Measurements from ENCODE around the gene MPST.

DNA sequence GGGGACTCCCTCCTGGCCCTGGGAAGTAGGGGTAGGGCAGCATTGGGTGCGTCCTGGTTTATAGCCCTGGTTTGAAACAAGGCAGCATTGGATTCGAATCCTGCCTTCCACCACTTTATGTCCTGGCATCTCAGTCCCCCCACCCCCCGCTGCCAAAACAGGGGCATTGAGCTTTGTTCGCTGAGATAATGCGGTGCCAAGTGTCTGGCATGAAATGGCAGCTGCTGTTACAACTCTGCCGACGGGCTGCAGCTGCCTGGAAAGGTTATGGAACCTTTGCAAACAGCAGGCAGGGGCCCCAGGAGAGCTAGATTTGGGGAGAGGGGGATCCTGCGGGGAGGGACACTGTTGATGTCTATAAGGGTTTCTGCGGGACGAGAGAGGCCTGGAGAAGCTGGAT, 2.2 kb upstream of the MPST start:
- TF ChIP-seq, protein P1, sequence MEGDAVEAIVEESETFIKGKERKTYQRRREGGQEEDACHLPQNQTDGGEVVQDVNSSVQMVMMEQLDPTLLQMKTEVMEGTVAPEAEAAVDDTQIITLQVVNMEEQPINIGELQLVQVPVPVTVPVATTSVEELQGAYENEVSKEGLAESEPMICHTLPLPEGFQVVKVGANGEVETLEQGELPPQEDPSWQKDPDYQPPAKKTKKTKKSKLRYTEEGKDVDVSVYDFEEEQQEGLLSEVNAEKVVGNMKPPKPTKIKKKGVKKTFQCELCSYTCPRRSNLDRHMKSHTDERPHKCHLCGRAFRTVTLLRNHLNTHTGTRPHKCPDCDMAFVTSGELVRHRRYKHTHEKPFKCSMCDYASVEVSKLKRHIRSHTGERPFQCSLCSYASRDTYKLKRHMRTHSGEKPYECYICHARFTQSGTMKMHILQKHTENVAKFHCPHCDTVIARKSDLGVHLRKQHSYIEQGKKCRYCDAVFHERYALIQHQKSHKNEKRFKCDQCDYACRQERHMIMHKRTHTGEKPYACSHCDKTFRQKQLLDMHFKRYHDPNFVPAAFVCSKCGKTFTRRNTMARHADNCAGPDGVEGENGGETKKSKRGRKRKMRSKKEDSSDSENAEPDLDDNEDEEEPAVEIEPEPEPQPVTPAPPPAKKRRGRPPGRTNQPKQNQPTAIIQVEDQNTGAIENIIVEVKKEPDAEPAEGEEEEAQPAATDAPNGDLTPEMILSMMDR (IDR thresholded peaks at IDR 0.05; ENCODE audit: poor library complexity, severe bottlenecking), result no peak
- no peak for TF ChIP-seq POLR2AphosphoS5 (IDR thresholded peaks at IDR 0.05)
- no peak for TF ChIP-seq EZH2 (IDR thresholded peaks at IDR 0.05; ENCODE audit: borderline replicate concordance, insufficient read depth, low read length, poor library complexity, severe bottlenecking)
- no peak for TF ChIP-seq REST (IDR thresholded peaks at IDR 0.05; ENCODE audit: borderline replicate concordance)
- TF ChIP-seq TAF1 (IDR thresholded peaks at IDR 0.05; ENCODE audit: low read depth), result no peak
- TF ChIP-seq SMC3 (conservative IDR thresholded peaks at IDR 0.05; ENCODE audit: poor library complexity), result no peak
